Calu3 (cell line): Measurements from ENCODE around the gene DHTKD1. TPM values are rescaled to one million over a fixed set of nuclear protein-coding genes. Genes with fewer than 3 reads are reported as not detected.

Source experiments
- BruUV-seq: library from RNA; stranded (reverse); fragments of 400-500 nt; replicated peaks from 2 replicates; lab custom pipeline; 2021; lab: Mats Ljungman, UMichigan
- CTCF ChIA-PET: fragments of 300-600 bp; sonication (Branson Sonifier 250); formaldehyde crosslinking; loops from one replicate; lab custom pipeline; 2022; ENCODE audit warnings: antibody characterized with exemption; lab: Charles Lee
- DNase-seq: peaks from one replicate; pipeline ENCODE4 v3.0.0; 2022
- H3K27ac Mint-ChIP-seq: one replicate; pipeline ENCODE4 v1.8.0; 2022; ENCODE audit warnings: mixed read lengths; ENCODE audit not compliant: unreplicated experiment
- H3K27me3 Mint-ChIP-seq: one replicate; pipeline ENCODE4 v1.8.0; 2022; ENCODE audit warnings: mixed read lengths; ENCODE audit not compliant: unreplicated experiment
- H3K36me3 Mint-ChIP-seq: one replicate; pipeline ENCODE4 v1.8.0; 2022; ENCODE audit warnings: mild to moderate bottlenecking, moderate library complexity, mixed read lengths; ENCODE audit not compliant: insufficient read depth, unreplicated experiment
- H3K4me1 Mint-ChIP-seq: one replicate; pipeline ENCODE4 v1.8.0; 2022; ENCODE audit warnings: mild to moderate bottlenecking, low read depth, mixed read lengths; ENCODE audit not compliant: unreplicated experiment
- H3K4me3 Mint-ChIP-seq: one replicate; pipeline ENCODE4 v1.8.0; 2022; ENCODE audit warnings: mild to moderate bottlenecking, low read depth, moderate library complexity, mixed read lengths; ENCODE audit not compliant: unreplicated experiment
- H3K9me3 Mint-ChIP-seq: one replicate; pipeline ENCODE4 v1.8.0; 2022; ENCODE audit warnings: low read depth, mixed read lengths; ENCODE audit not compliant: unreplicated experiment
- CTCF ChIP-seq: fragments of 200-600 bp; IDR thresholded peaks from one replicate; pipeline ENCODE4 v1.8.0; 2022; ENCODE audit warnings: antibody characterized with exemption; ENCODE audit not compliant: unreplicated experiment
- intact Hi-C: fragments of 100-400 bp; cut with micrococcal nuclease; formaldehyde crosslinking; loops from one replicate; pipeline ENCODE4 v1.10.0; 2022; ENCODE audit not compliant: unreplicated experiment
- total RNA-seq: library from RNA; stranded (reverse); gene quantifications from 2 replicates; pipeline ENCODE4 v1.2.3, GENCODE V29; 2022

The DHTKD1 gene
- total RNA-seq, 1 experiment from 2014 or later = 29.4 TPM

GRCh38 chr10:12056748-12057147, 12.0 kb upstream of the DHTKD1 start:
- CTCF ChIA-PET = interaction anchor here (0.6 to 0.7 kb wide), 2 partner anchors 12 to 71 kb away, joined by 3 read pairs; no protein-coding TSS in a partner anchor
- no peak for TF ChIP-seq CTCF
- H3K4me1 Mint-ChIP-seq = no peaks in the 10 kb centered on the region
- H3K27ac Mint-ChIP-seq = no peak overlapping the region
- H3K4me3 Mint-ChIP-seq = no peak overlapping the region
- no peak for DNase-seq
- no peaks in the 10 kb centered on the region for H3K27me3 Mint-ChIP-seq
- H3K36me3 Mint-ChIP-seq = no peaks in the 10 kb centered on the region
- intact Hi-C loops = no loop called here
- no TSS peak for BruUV-seq
- no peaks in the 10 kb centered on the region for H3K9me3 Mint-ChIP-seq

- TF ChIP-seq CTCF = no peak
- H3K4me3 Mint-ChIP-seq = no peak overlapping the region
- no peaks in the 10 kb centered on the region for H3K4me1 Mint-ChIP-seq
- no TSS peak for BruUV-seq
- no peaks in the 10 kb centered on the region for H3K9me3 Mint-ChIP-seq
- intact Hi-C loops = no loop called here
- H3K36me3 Mint-ChIP-seq = no peaks in the 10 kb centered on the region
- DNase-seq = no peak
- no peaks in the 10 kb centered on the region for H3K27me3 Mint-ChIP-seq
- CTCF ChIA-PET = no interaction called here
- H3K27ac Mint-ChIP-seq = no peak overlapping the region
Observed at GRCh38 chr10:12061124-12061523, 7.6 kb upstream of the DHTKD1 start.

- H3K4me3 Mint-ChIP-seq = no peak overlapping the region
- H3K27ac Mint-ChIP-seq = no peak overlapping the region
Observed at GRCh38 chr10:12062754-12063482, 5.8 kb upstream of the DHTKD1 start.

GRCh38 chr10:12063483-12063818, 5.3 kb upstream of the DHTKD1 start:
- CTCF ChIA-PET = no interaction called here

More at GRCh38 chr10:12062754-12063482, 5.8 kb upstream of the DHTKD1 start:
- no peaks in the 10 kb centered on the region for H3K36me3 Mint-ChIP-seq
- no peak for DNase-seq
- no peaks in the 10 kb centered on the region for H3K9me3 Mint-ChIP-seq
- H3K27me3 Mint-ChIP-seq = no peaks in the 10 kb centered on the region
- CTCF ChIA-PET = no interaction called here
- H3K4me1 Mint-ChIP-seq = peaks cover 8% of the 10 kb centered on the region
- TF ChIP-seq CTCF = no peak
- intact Hi-C loops = no loop called here
- BruUV-seq = no TSS peak

More at GRCh38 chr10:12063483-12063818, 5.3 kb upstream of the DHTKD1 start:
- H3K36me3 Mint-ChIP-seq = peaks cover 2% of the 10 kb centered on the region
- H3K27me3 Mint-ChIP-seq = no peaks in the 10 kb centered on the region
- BruUV-seq = no TSS peak
- peaks cover 9% of the 10 kb centered on the region for H3K4me1 Mint-ChIP-seq
- no peak overlapping the region for H3K4me3 Mint-ChIP-seq
- intact Hi-C loops = no loop called here
- no peak overlapping the region for H3K27ac Mint-ChIP-seq
- DNase-seq = no peak
- H3K9me3 Mint-ChIP-seq = no peaks in the 10 kb centered on the region
- no peak for TF ChIP-seq CTCF
